HAP-1 (cell line): ENCODE measurements around the gene RAP2A.

Experiments used
- DNase-seq, 2 experiments: peaks; one replicate each; pipeline ENCODE4 v3.0.0-alpha.2; 2016 to 2020; ENCODE audit warnings: low spot score in 2 of 2
- H3K27me3 ChIP-seq: fragments of 250-450 bp; sonication (Bioruptor Pico); 2 replicates; pipeline ENCODE4 v1.5.1; 2020; ENCODE audit warnings: low read depth, mild to moderate bottlenecking, moderate library complexity
- H3K36me3 ChIP-seq: fragments of 250-450 bp; sonication (Bioruptor Pico); replicated peaks from 2 replicates; pipeline ENCODE4 v1.5.1; 2020; ENCODE audit warnings: mild to moderate bottlenecking
- H3K4me1 ChIP-seq: fragments of 250-450 bp; sonication (Bioruptor Pico); 2 replicates; pipeline ENCODE4 v1.5.1; 2020; ENCODE audit warnings: mild to moderate bottlenecking
- H3K4me3 ChIP-seq: fragments of 250-450 bp; sonication (Bioruptor Pico); 2 replicates; pipeline ENCODE4 v1.5.1; 2020; ENCODE audit warnings: mild to moderate bottlenecking, moderate library complexity
- H3K9me3 ChIP-seq: fragments of 250-450 bp; sonication (Bioruptor Pico); 2 replicates; pipeline ENCODE4 v1.5.1; 2020; ENCODE audit warnings: mild to moderate bottlenecking, moderate library complexity
- in situ Hi-C: fragments of 300-500 bp; cut with MboI; formaldehyde crosslinking; loops from 3 replicates; pipeline ENCODE4 v1.14.3; 2020; ENCODE audit warnings: low sequenced_read_pairs, inconsistent platforms, mixed read lengths

The RAP2A gene

DNA sequence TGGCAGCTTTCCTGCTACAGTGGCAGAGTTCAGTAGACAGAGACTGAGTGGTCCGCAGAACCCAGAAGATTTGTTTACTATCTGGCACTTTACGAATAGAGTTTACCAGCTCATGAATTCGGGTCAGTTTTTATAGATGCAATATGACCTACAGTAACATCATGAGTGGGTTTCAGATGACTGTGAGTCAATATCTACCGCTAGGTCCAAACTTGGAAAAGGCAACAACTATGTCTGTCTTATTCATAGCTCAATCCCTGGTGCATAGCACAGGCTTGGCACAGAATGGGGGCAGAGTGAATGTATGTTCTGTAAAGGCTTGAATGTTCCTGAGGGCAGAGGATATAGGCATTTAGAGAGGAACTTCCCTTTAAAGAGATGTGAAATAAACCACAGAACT is 65.2 kb downstream of the RAP2A start:
- H3K27me3 ChIP-seq, result no peaks in the 10 kb centered on the region
- in situ Hi-C loops, result no loop called here
- no peak overlapping the region for H3K4me3 ChIP-seq
- H3K4me1 ChIP-seq, result no peaks in the 10 kb centered on the region
- no peaks in the 10 kb centered on the region for H3K9me3 ChIP-seq
- no peak for DNase-seq
- H3K36me3 ChIP-seq, result no peaks in the 10 kb centered on the region

DNA sequence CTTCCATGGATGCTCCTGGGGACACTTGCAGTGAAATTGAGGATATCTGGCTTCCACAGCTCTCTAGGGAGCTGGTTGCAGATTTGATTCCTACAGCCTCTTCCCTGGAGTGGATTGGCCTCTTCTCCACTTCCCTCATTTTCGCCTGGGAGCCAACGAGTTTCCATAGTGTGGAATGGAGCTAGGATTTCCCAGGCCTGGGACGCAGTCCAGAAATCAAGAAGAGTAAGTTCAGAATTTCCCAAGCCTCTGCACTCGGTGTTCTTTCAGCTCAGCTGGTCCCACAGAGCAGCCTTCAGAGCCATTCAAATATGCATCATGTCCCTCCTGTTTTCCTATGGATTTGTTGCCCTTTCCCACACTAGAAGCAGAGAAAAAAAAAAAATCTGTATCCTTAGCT is 68.2 kb downstream of the RAP2A start:
- no peaks in the 10 kb centered on the region for H3K4me1 ChIP-seq
- H3K9me3 ChIP-seq, result no peaks in the 10 kb centered on the region
- H3K4me3 ChIP-seq, result no peak overlapping the region
- H3K27me3 ChIP-seq, result 0 out of 2 replicates have a peak, but pooled peaks cover 2% of the 10 kb centered on the region
- in situ Hi-C loops, result no loop called here
- no peaks in the 10 kb centered on the region for H3K36me3 ChIP-seq
- no peak for DNase-seq

DNA sequence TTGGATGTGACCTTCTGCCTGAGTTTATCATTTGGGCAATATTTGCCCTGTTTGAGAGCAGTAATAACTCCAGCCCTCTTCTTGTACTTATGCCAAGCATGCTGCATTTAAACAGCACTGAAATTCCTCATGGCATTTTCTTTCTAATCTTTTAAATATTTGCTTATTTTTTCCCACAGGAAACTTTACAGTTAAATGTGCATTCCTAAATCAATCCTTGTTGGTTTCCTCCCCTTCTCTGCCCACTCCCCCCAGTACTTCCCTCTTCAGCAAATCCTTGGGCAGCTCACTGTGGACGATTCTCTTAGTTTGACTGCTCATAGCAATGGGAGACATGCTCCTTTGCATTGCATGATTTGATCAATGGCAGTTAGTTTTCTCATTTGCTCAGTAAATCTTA is 68.7 kb downstream of the RAP2A start:
- Histone ChIP-seq H3K36me3 (no peaks in the 10 kb centered on the region), H3K4me1 (no peaks in the 10 kb centered on the region), H3K27me3 (0 out of 2 replicates have a peak, but pooled peaks cover 2% of the 10 kb centered on the region), H3K9me3 (no peaks in the 10 kb centered on the region), H3K4me3 (no peak overlapping the region)
- DNase-seq, result no peak
- in situ Hi-C loops, result no loop called here

DNA sequence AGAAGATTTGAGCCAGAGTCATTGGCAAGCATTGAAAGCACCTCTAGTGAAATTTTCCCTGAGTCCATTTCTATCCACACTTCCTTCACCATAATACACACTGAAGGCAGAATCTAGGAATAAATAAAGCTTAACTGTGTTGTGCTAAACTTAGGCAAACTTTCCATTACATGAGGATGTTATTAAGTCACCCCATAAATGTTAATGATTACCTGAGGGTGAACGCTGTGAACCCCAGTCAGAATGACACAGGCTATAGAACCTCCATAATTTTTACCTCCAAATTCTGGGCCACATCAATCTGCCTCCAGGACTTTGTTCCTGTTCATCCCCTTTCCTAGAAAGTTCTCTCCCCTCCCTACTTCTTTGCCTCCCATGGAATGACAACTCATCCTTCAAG is 71.0 kb downstream of the RAP2A start:
- DNase-seq, result no peak
- H3K36me3 ChIP-seq, result no peaks in the 10 kb centered on the region
- in situ Hi-C loops, result no loop called here

DNA sequence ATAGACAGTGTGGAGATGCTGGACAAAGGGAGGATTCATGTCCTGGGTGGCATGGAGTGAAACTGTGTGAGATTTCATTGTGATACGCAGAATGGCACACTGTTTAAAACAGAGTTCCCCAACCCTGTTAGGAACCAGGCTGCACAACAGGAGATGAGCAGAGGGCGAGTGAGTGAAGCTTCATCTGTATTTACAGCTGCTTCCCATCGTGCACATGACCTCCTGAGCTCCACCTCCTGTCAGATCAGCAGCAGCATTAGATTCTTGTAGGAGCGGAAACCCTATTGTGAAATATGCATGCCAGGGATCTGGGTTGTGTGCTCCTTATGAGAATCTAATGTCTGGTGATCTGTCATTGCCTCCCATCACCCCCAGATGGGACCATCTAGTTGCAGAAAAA is 72.5 kb downstream of the RAP2A start:
- Histone ChIP-seq H3K36me3 (no peaks in the 10 kb centered on the region), H3K9me3 (no peaks in the 10 kb centered on the region), H3K27me3 (0 out of 2 replicates have a peak, but pooled peaks cover 2% of the 10 kb centered on the region), H3K4me1 (no peaks in the 10 kb centered on the region), H3K4me3 (no peak overlapping the region)
- DNase-seq, result no peak
- in situ Hi-C loops, result no loop called here

More for the DNA sequence above, 71.0 kb downstream of the RAP2A start:
- Histone ChIP-seq H3K4me1 (no peaks in the 10 kb centered on the region), H3K9me3 (no peaks in the 10 kb centered on the region), H3K27me3 (0 out of 2 replicates have a peak, but pooled peaks cover 2% of the 10 kb centered on the region), H3K4me3 (no peak overlapping the region)

DNA sequence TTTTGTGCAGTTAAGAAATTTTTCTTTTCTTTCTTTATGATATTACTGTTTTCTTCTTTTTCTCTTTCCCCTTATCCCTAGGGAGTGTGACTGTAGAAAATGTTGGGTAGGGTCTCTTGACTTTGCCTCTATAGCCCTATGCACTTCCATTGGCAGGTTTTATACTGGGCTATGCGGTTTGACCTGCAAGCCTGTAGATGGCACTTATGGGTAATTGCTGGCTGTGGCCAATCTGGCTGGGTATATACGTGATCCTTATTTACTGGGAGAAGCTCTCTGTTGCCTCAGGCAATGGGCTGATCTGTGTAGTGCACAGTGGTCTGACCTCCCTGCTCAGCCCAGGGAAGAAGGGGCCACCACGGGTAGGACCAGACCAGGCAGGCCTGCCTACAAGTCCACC is 78.8 kb downstream of the RAP2A start:
- in situ Hi-C loops, result no loop called here
- no peaks in the 10 kb centered on the region for H3K27me3 ChIP-seq

DNA sequence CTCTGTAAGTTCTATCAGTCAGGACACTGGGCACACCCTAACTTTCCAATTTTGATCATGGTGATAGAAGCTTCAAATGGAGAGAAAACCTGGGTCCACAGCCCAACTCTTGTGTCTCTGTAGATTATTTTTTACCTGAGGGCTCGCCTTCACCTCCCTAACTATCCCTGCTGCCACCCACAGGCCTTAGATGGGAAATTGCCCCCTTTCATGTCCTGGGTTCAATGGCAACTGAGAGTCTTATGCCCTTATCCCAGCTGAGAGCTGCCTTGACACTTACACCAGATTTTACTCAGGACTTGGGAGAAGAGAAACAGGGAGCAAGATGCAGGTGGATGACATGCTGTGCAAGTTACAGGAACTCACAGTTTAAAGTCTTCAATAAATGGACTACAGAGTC is 81.7 kb downstream of the RAP2A start:
- in situ Hi-C loops, result no loop called here
- no peak for DNase-seq
- Histone ChIP-seq H3K36me3 (no peaks in the 10 kb centered on the region), H3K9me3 (no peaks in the 10 kb centered on the region), H3K27me3 (no peaks in the 10 kb centered on the region), H3K4me3 (no peak overlapping the region), H3K4me1 (no peaks in the 10 kb centered on the region)

More for the DNA sequence above, 78.8 kb downstream of the RAP2A start:
- no peaks in the 10 kb centered on the region for H3K9me3 ChIP-seq
- no peak overlapping the region for H3K4me3 ChIP-seq
- no peaks in the 10 kb centered on the region for H3K36me3 ChIP-seq
- H3K4me1 ChIP-seq, result no peaks in the 10 kb centered on the region
- DNase-seq, result no peak

DNA sequence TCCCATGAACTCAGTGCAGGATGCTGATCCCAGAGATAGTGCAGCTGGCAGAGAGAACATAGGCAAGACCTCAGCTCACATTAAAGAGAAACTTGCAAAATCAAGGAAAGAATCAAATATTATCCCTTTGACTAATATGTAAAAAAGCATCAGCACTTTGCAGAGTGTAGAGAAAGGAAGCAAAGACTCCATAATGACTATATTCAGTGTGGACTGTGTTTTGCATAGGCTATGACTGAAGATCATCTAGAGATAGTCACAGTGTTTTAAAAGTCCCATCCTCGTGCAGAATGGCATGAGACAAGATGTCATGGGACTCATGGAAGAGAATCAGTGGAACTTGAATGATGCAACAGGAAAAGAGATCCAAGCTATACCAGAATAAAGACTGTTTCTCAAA is 84.0 kb downstream of the RAP2A start:
- DNase-seq, result no peak
- Histone ChIP-seq H3K27me3 (no peaks in the 10 kb centered on the region), H3K9me3 (no peaks in the 10 kb centered on the region), H3K4me1 (no peaks in the 10 kb centered on the region), H3K4me3 (no peak overlapping the region), H3K36me3 (no peaks in the 10 kb centered on the region)
- in situ Hi-C loops, result no loop called here
